ACC112 (cell line): Measurements from ENCODE around the gene RASA3.

Experiments used
- H2AFZ ChIP-seq: fragments of 200-600 bp; sonication (generic); one replicate; pipeline ENCODE4 v1.6.0; 2017; ENCODE audit warnings: antibody characterized with exemption, low read length; ENCODE audit not compliant: unreplicated experiment
- H3K27ac ChIP-seq: fragments of 200-600 bp; sonication (generic); 2 replicates; pipeline ENCODE4 v1.5.1; 2014; ENCODE audit warnings: low read depth, mild to moderate bottlenecking, antibody characterized with exemption, low read length, moderate library complexity
- H3K27me3 ChIP-seq: fragments of 200-600 bp; sonication (generic); 2 replicates; pipeline ENCODE4 v1.6.1; 2014; ENCODE audit warnings: mild to moderate bottlenecking, antibody characterized with exemption, low read length, moderate library complexity, mixed read lengths; ENCODE audit not compliant: insufficient read depth
- H3K36me3 ChIP-seq: fragments of 200-600 bp; sonication (generic); 2 replicates; pipeline ENCODE4 v1.6.1; 2016; ENCODE audit warnings: mild to moderate bottlenecking, antibody characterized with exemption, low read length, moderate library complexity, mixed read lengths; ENCODE audit not compliant: insufficient read depth
- H3K4me1 ChIP-seq: fragments of 200-600 bp; sonication (generic); one replicate; pipeline ENCODE4 v1.6.1; 2016; ENCODE audit warnings: low read length, mixed read lengths; ENCODE audit not compliant: insufficient read depth, unreplicated experiment, control insufficient read depth
- H3K4me3 ChIP-seq: fragments of 200-600 bp; sonication (generic); 2 replicates; pipeline ENCODE4 v1.5.1; 2014; ENCODE audit warnings: mild to moderate bottlenecking, low read depth, low read length
- H3K79me2 ChIP-seq: fragments of 200-600 bp; sonication (generic); one replicate; pipeline ENCODE4 v1.6.0; 2016; ENCODE audit warnings: low read length; ENCODE audit not compliant: control insufficient read depth, unreplicated experiment, insufficient read depth

Gene RASA3

DNA sequence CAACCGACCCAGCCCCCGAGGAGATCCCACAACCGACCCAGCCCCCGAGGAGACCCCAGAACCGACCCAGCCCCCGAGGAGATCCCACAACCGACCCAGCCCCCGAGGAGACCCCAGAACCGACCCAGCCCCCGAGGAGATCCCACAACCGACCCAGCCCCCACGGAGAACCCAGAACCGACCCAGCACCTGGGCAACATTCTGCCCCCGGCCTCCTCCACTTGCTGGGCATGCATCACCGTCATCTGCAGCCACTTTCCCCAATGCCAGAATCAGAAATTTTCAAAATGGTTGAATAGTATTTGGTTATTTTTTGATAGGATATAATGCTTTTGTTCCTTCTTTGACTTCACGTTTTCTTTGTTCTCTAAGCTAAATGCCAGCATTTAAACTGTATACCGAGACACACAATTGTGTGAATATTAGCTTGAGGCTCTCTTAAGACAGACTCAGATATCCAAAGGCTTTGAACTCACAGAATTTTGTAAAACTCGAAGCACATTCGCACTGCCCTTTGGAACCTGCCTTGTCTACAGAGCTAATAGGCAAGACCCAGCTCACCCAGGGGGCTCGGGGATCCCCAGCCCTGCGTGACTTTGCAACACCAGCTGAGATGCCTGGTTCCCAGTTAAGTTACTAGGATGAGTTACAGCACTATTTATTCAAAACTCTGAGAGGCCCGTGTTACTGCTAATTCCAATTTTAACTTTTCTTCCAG, 15.5 kb upstream of the RASA3 start:
- H3K79me2 ChIP-seq, result no peaks in the 10 kb centered on the region
- no peaks in the 10 kb centered on the region for H3K36me3 ChIP-seq
- no peaks in the 10 kb centered on the region for H3K4me1 ChIP-seq
- H2AFZ ChIP-seq, result no peak overlapping the region
- H3K27ac ChIP-seq, result no peak overlapping the region
- H3K4me3 ChIP-seq, result no peak overlapping the region
- H3K27me3 ChIP-seq, result no peaks in the 10 kb centered on the region

DNA sequence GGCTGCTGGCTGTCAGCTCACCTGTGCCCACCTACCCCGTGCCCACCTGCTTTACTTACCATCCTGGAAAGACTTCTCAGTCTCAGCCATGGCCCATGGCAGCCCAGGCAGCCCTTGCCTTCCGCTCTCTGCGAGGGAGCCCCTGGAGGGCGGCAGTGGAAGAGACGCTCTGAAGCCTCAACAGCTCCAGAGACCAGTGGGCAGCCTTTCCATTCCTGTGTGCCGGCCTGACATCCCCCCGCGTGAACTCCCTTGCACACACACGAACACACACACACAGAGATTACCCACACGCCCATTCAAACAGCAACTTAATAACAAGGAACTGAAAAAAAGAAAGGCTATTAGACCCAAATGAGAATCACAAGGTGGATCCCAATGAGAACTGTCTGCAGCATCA, 14.2 kb upstream of the RASA3 start:
- Histone ChIP-seq H3K27ac (no peak overlapping the region), H3K27me3 (no peaks in the 10 kb centered on the region), H3K36me3 (no peaks in the 10 kb centered on the region), H2AFZ (no peak overlapping the region), H3K4me3 (no peak overlapping the region), H3K79me2 (no peaks in the 10 kb centered on the region), H3K4me1 (no peaks in the 10 kb centered on the region)

DNA sequence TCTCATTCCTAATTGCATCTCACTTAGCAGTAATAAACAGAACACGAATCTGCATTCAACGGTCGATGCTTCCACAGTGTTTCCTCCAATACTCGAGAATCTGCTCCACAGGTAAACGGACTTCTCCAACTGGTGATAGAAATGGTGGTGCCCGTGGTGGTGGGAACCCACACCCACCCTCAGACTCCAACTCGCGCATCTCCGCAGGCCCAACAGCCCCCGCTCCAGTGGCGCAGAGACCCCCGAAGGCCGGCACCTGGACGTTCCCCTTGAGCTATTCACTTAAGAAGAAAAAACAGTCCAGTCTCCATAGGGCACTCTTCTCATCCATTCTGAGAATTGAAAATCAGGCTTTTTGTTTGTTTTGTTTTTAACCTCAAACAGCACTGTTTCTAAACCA, 13.8 kb upstream of the RASA3 start:
- no peaks in the 10 kb centered on the region for H3K36me3 ChIP-seq
- no peak overlapping the region for H3K4me3 ChIP-seq
- H3K27ac ChIP-seq, result no peak overlapping the region
- no peak overlapping the region for H2AFZ ChIP-seq
- no peaks in the 10 kb centered on the region for H3K79me2 ChIP-seq
- no peaks in the 10 kb centered on the region for H3K27me3 ChIP-seq
- H3K4me1 ChIP-seq, result no peaks in the 10 kb centered on the region

DNA sequence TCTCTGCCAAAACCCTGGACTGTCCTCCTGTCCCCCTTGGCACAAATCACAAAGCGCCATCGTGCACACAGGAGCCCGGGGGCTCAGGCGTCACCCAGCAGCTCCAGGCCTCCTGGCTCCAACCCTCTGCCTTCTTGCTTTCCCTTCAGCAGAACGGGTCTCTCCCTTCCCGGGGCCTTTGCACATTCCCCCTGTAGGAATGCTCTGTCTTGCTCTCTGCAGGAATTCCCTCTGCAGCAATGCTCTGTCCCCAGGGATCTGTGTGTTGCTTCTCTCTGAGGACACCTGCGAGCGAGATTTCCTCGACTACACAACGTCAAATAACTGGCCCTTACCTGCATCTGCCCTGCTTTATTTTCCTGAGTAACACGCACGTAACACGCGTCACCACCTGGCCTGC, 13.3 kb upstream of the RASA3 start:
- Histone ChIP-seq H3K36me3 (no peaks in the 10 kb centered on the region), H3K4me1 (no peaks in the 10 kb centered on the region), H3K4me3 (no peak overlapping the region), H3K27me3 (no peaks in the 10 kb centered on the region), H3K27ac (no peak overlapping the region), H2AFZ (no peak overlapping the region), H3K79me2 (no peaks in the 10 kb centered on the region)

DNA sequence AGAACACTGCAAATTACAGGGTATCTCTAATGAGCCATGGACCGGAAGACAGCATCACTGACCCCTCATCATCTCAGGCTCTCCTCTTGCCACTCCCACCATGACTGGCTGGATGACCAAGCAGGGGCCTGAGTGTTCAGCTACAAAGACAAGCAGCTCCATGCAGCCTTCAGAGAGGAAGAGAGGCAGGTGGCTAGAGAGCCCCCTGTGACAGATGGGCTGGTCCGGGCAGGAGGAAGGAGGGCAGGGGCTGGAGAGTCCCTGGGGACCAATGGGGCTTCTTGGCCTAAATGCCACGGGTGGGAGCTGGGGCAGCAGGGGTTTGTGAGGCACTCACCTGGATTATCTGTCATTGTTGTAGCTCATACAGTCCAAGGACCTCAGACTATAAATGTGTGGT, 12.8 kb upstream of the RASA3 start:
- Histone ChIP-seq H2AFZ (no peak overlapping the region), H3K27me3 (no peaks in the 10 kb centered on the region), H3K4me3 (no peak overlapping the region), H3K36me3 (no peaks in the 10 kb centered on the region), H3K79me2 (no peaks in the 10 kb centered on the region), H3K27ac (no peak overlapping the region), H3K4me1 (no peaks in the 10 kb centered on the region)

DNA sequence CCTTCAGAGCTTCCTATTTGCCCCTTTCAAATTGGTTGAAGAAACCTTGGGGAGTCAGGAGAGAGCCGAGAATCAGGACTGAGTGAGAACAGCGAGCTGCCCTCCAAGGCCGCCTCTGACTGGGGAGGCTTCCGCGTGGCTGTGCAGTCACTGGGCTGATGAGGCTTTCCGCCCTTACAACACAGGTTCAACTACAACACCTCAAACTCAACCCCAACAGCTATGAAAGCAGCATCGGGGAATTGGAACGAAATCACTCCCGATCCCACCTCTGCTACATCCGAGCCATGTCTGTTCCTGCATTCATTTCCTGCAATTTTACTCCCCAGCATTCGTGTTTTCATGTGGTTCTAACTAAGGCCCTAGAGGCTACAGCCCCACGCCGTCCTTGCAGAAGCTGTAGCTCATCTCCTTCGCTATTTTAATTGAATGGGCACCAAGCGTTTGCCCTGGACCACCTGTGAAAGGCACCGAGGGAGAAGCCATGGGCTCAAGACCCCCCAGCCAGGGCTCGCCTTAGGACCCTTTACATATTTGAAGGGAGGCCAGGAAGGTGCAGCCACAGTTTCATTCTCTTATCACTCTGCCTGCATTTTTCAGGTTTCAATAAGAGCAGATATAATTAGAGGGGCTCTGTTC, 12.3 kb upstream of the RASA3 start:
- H3K27ac ChIP-seq, result no peak overlapping the region
- no peak overlapping the region for H2AFZ ChIP-seq
- H3K4me1 ChIP-seq, result no peaks in the 10 kb centered on the region
- no peaks in the 10 kb centered on the region for H3K36me3 ChIP-seq
- H3K79me2 ChIP-seq, result no peaks in the 10 kb centered on the region
- H3K4me3 ChIP-seq, result no peak overlapping the region
- no peaks in the 10 kb centered on the region for H3K27me3 ChIP-seq

DNA sequence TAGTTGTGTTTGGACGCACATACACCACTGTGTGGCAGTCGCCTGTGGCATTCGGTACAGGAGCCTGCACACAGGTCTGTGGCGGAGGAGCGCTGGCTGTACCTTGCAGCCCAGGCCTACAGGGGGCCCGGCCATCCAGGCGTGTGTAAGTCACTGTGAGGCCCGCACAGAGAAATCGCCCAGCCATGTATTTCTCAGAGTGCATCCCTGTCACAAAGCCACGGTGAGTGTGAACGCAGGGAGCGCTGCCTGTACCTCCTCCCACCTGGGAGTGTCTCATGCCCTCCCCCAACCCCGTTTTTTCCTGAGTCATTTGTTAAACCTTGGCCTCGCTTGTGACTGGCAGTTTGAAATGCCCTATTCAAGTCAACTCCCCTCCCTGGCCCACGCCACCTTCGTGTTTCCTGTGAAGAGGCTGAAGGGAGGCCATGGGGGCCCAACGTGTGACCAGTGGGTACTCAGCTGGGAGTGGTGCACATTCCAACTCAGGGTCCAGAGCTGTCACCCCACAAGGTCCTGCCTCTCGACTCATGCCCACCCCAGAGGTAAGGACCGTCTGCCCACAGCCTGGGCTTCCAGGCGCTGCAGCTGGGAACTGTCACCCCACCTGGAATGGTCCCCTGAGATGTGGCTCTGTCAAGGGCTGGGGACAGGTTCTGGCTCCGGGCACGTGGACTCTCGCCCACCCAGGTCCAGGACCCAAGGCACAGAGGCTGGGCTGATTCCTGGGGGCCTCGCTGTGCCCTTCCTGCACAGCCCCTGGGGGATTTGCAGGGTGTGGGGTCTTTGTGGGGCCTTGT, 11.6 kb upstream of the RASA3 start:
- Histone ChIP-seq H3K4me3 (no peak overlapping the region), H3K36me3 (no peaks in the 10 kb centered on the region), H3K27ac (no peak overlapping the region), H3K27me3 (no peaks in the 10 kb centered on the region), H2AFZ (no peak overlapping the region), H3K4me1 (no peaks in the 10 kb centered on the region), H3K79me2 (no peaks in the 10 kb centered on the region)

DNA sequence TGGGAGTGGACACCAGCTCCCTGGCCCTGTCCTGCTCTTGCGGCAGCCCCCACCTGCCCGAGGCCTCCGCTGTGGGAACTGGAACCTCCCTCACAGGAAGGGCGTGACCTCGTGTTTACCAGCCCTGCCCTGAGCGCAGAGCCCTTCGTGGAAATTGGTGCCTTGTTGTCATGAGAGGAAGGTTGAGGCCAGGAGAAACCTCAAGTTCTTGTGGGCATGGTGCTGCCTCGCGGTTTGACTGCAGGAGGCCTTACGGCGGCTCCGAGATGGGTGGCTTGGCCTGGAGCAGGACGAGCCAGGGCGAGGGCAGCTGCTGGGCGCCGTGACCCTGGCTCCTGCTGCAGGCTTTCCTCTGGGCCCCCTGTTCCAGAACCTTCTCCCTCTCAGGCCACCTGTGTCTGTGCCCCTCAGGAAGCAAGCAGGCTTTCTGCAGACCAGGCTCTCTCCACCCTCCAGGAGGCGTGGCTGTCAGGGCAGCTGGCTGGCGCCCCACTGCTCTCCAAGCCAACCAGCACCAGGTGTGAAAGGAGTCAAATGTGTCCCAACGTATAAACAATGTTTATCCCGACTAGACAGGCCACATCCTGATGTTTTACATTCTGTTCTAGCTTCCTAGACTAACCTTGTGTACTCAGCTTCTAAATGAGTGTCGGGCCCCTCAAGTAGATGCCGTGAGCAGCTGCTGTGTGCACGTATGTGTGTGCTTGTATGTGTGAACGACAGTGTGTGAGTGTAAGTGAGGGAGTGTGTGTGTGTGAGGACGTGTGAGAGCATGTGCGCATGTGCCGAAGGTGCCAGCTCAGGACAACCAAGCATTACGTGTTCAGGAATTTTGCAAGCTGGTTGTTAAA, 10.4 kb upstream of the RASA3 start:
- H3K36me3 ChIP-seq, result no peaks in the 10 kb centered on the region
- H3K4me3 ChIP-seq, result no peak overlapping the region
- no peaks in the 10 kb centered on the region for H3K79me2 ChIP-seq
- no peaks in the 10 kb centered on the region for H3K4me1 ChIP-seq
- H3K27ac ChIP-seq, result no peak overlapping the region
- no peaks in the 10 kb centered on the region for H3K27me3 ChIP-seq
- no peak overlapping the region for H2AFZ ChIP-seq

DNA sequence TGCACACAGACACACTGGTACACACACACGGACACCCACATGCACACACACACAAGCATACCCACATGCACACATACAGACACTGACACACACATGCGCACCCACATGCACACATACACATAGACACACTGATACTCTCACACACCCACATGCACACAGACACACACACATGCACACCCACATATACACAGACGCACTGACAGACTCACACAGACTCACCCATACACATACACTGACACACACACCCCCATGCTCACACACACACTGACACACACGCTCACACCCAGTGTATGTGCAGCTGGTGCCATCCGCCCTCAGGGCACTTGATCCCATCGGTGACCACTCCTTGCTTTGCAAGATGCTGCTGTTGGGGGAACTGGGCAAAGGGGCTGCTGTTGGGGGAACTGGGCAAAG, 9.7 kb upstream of the RASA3 start:
- H3K4me3 ChIP-seq, result no peak overlapping the region
- H2AFZ ChIP-seq, result no peak overlapping the region
- H3K27ac ChIP-seq, result no peak overlapping the region
- H3K4me1 ChIP-seq, result no peaks in the 10 kb centered on the region
- H3K27me3 ChIP-seq, result no peaks in the 10 kb centered on the region
- no peaks in the 10 kb centered on the region for H3K79me2 ChIP-seq
- no peaks in the 10 kb centered on the region for H3K36me3 ChIP-seq

DNA sequence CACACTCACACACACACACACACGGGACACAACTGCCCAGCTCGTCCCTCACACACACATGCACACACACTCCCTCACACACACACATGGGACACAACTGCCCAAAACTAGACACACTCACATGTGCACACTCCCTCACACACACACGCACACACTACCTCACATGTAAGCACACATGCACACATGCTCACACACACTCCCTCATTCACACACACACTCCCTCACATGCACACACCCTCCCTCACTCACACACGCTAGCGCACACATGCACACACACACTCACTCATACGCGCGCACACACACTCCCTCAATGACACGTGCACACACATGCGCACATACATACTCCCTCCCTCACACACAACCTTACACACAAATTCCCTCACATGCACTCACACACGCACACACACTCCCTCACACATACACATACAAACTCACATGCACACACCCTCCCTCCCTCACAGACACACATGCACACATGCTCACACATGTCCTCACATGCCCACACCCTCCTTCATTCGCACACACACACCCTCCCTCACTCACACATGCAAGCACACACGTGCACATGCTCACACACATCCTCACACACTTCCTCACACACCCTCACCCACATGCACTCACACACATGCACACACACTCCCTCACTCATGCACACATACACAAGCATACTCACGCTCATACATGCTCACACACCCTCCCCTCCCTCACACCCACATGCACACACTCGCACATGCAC, 9.0 kb upstream of the RASA3 start:
- Histone ChIP-seq H3K79me2 (no peaks in the 10 kb centered on the region), H2AFZ (no peak overlapping the region), H3K27me3 (no peaks in the 10 kb centered on the region), H3K4me1 (no peaks in the 10 kb centered on the region), H3K36me3 (no peaks in the 10 kb centered on the region), H3K27ac (no peak overlapping the region), H3K4me3 (no peak overlapping the region)
